Heart left ventricle (tissue), 16 donors: ENCODE results near the gene ANKRD29. TPM values are rescaled to one million over a fixed set of nuclear protein-coding genes. Genes with fewer than 3 reads are reported as not detected.

Source experiments
- ATAC-seq, 4 donors: fragments of 200-7000 bp; cut with Tn5 transposase; one replicate each; pipeline ENCODE4 v1.9.1; 2020 to 2022; ENCODE audit warnings: moderate library complexity in 4 of 4, mild to moderate bottlenecking in 3 of 4, moderate number of reproducible peaks in 1 of 4
- DNase-seq, 5 donors: peaks; one replicate each; pipeline ENCODE4 v3.0.0-alpha.2; 2020
- H3K27ac ChIP-seq, 12 donors: fragments of 200-600 bp; sonication (generic) in 4 of 12; one replicate each; pipeline versions ENCODE4 v1.5.0 to v1.8.0; 2016 to 2022; ENCODE audit warnings: mild to moderate bottlenecking in 2 of 12
- H3K27me3 ChIP-seq, 9 donors: fragments of 200-600 bp; sonication (generic) in 2 of 9; one replicate each; pipeline versions ENCODE4 v1.5.1 to v1.8.0; 2016 to 2022; ENCODE audit warnings: mild to moderate bottlenecking in 3 of 9
- H3K36me3 ChIP-seq, 9 donors: fragments of 200-600 bp; sonication (generic) in 2 of 9; one replicate each; pipeline versions ENCODE4 v1.5.0 to v1.8.0; 2018 to 2022; ENCODE audit warnings: mild to moderate bottlenecking in 2 of 9
- H3K4me1 ChIP-seq, 12 donors: fragments of 200-600 bp; sonication (generic) in 4 of 12; one replicate each; pipeline versions ENCODE4 v1.5.0 to v1.8.0; 2016 to 2022; ENCODE audit warnings: mild to moderate bottlenecking in 3 of 12
- H3K4me3 ChIP-seq, 12 donors: fragments of 200-600 bp; sonication (generic) in 4 of 12; one replicate each; pipeline versions ENCODE4 v1.5.0 to v1.8.0; 2017 to 2022; ENCODE audit warnings: mild to moderate bottlenecking in 9 of 12, moderate library complexity in 4 of 12
- H3K9me3 ChIP-seq, 12 donors: fragments of 200-600 bp; sonication (generic) in 4 of 12; one replicate each; pipeline versions ENCODE4 v1.5.0 to v1.8.0; 2016 to 2022; ENCODE audit warnings: mild to moderate bottlenecking in 1 of 12
- CTCF ChIP-seq, 12 donors: fragments of 200-600 bp; sonication (generic) in 4 of 12; IDR thresholded peaks; one replicate each; pipeline versions ENCODE4 v1.5.0 to v1.8.0; 2018 to 2022; ENCODE audit warnings: antibody characterized with exemption in 12 of 12, mild to moderate bottlenecking in 5 of 12
- POLR2A ChIP-seq, 2 donors: fragments of 450-650 bp; IDR thresholded peaks; one replicate each; pipeline ENCODE4 v1.6.1; 2017; ENCODE audit warnings: antibody characterized with exemption in 2 of 2, mild to moderate bottlenecking in 2 of 2, moderate library complexity in 2 of 2
- intact Hi-C, 10 donors: fragments of 100-400 bp; cut with DNase I; formaldehyde crosslinking; loops; one replicate each; pipeline versions ENCODE4 v1.11.1 to v1.14.2; 2022
- polyA plus RNA-seq, 2 donors: library from polyadenylated mRNA; stranded (reverse); fragments of 200-250 nt; gene quantifications; one replicate each; pipeline ENCODE4 v1.2.3, GENCODE V29; 2013
- total RNA-seq, 9 donors: library from RNA; depleted of rRNA in 2 of 9; stranded (reverse); fragments of >200 nt in 2 of 9; fragmentation: NEBNext Ultra II Directional in 3 of 9; extraction: Animal tissue kit (Norgen Biotek cat#: 25700) in 3 of 9; gene quantifications; one replicate each; pipeline versions ENCODE4 v1.1.0 to v1.2.4, GENCODE V29; 2016 to 2023
- donor health status: ischemic (EF 13 %, LVEDD 7.1; RV severe dilation, severe dysfunction).
- donor health status: healthy with polysubstance abuse.
- donor health status: DM: no; HTN: yes; CAD: no.
- donor health status: DM: no; HTN: no; CAD: no.
- donor health status: ischemic (EF 25% LVEDD 6.9; RV normal size, moderate dysfunction).
- donor health status: ischemic (EF 25% LVEDD 5.7; RV mildly dilated, moderate dysfunction).
- donor health status: healthy.
- donor health status: DM: yes; HTN: yes; CAD: no.
- donor health status: ischemic (EF 35%, LVEDD 5.7; RV mildly dilated, moderate dysfunction).
- donor health status: nonischemic (EF 11% LVEDD 7.7; RV severe dilation, severe dysfunction).
- donor health status: DM: yes; HTN: yes; CAD: no.
- donor health status: PGD.
- donor health status: ischemic (EF 29% LVEDD 5.4; RV normal size, mild dysfunction).
- donor health status: nonischemic (EF 23%, LVEDD 6.1; RV moderate dilation, normal function).

ANKRD29 gene
- total and polyA plus RNA-seq, 11 donors: 1.7 to 7.1 (median 4.9) TPM

GRCh38 chr18:23550898-23551297 lies 111.8 kb downstream of the ANKRD29 start:
- no peaks in the 10 kb centered on the region for H3K27me3 ChIP-seq
- H3K4me3 ChIP-seq: no peak overlapping the region
- peaks cover 0 to 99% (median 94%) of the 10 kb centered on the region in 9 donors for H3K36me3 ChIP-seq
- no peak overlapping the region for H3K27ac ChIP-seq
- intact Hi-C loops: no loop called here
- DNase-seq (no peak), ATAC-seq (no peak)
- no peaks in the 10 kb centered on the region for H3K4me1 ChIP-seq
- TF ChIP-seq POLR2A (IDR thresholded peaks at IDR 0.05): no peak
- no peak for TF ChIP-seq CTCF (IDR thresholded peaks at IDR 0.05)
- H3K9me3 ChIP-seq: no peaks in the 10 kb centered on the region

Other genes with a start within 250 kb of the ANKRD29 start
- 10 to 100 TPM; 43.4 to 76.2 (median 51.1) TPM for gene RIOK3, start 209.6 kb downstream of the ANKRD29 start, total RNA-seq
- 10 to 100 TPM; 32.3 to 57.9 TPM for gene RIOK3, start 209.6 kb downstream of the ANKRD29 start, polyA plus RNA-seq
- 10 to 100 TPM; 12.2 to 24.2 (median 17.3) TPM for gene RMC1, start 159.4 kb downstream of the ANKRD29 start, total RNA-seq
- 10 to 100 TPM; 24.9 to 27.8 TPM for gene RMC1, start 159.4 kb downstream of the ANKRD29 start, polyA plus RNA-seq
- 10 to 100 TPM; 10.2 to 42.7 (median 16.8) TPM for gene NPC1, start 76.4 kb downstream of the ANKRD29 start, total RNA-seq
- 10 to 100 TPM in 1 of 2 donors, 1 to 10 TPM in 1; 7.8 to 38.8 TPM for gene NPC1, start 76.4 kb downstream of the ANKRD29 start, polyA plus RNA-seq
- gene LAMA3, start 26.5 kb upstream of the ANKRD29 start, total RNA-seq: 1 to 10 TPM; 1.8 to 6.6 (median 3.3) TPM
- gene LAMA3, start 26.5 kb upstream of the ANKRD29 start, polyA plus RNA-seq: 1 to 10 TPM; 1.2 to 1.3 TPM